Stimulated activated CD4-positive, alpha-beta T cell treated with anti-CD3 and anti-CD28 coated beads, Interleukin-2, amount 100 ng/mL, for 4 hours (primary cell): ENCODE results near the gene BABAM2.
"Not testable (repeated sequence)": the region's sequence is repeated elsewhere in the genome, so short reads cannot be mapped to it uniquely, and the experiment has no call there.

Experiments used
- DNase-seq: peaks from one replicate; pipeline ENCODE4 v3.0.0-alpha.2; 2020; ENCODE audit warnings: low read depth

The BABAM2 gene

GRCh38 chr2:28251337-28251736 lies 360.8 kb downstream of the BABAM2 start:
- no peak for DNase-seq

GRCh38 chr2:28252311-28252710 lies 361.8 kb downstream of the BABAM2 start:
- DNase-seq = peak; percentile 3

DNA sequence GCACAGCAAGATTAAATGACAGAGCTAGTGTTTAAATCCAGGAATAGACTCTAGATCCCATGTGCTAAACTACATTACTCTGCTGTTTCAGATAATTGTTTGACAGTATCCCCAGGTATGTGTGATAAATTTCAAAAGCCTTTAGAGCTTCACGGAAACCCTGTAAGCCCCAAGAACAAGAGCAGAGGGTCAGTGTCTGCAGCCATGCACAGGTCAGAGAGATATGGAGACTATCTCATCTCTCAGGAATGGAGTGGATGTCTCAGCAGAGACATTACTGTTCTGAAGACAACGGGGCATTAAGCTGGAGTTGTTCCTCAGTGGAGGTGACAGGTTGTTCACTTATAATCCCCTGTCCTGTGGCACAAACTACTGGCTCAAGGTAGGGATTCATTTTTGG lies 363.0 kb downstream of the BABAM2 start:
- DNase-seq = no peak

DNA sequence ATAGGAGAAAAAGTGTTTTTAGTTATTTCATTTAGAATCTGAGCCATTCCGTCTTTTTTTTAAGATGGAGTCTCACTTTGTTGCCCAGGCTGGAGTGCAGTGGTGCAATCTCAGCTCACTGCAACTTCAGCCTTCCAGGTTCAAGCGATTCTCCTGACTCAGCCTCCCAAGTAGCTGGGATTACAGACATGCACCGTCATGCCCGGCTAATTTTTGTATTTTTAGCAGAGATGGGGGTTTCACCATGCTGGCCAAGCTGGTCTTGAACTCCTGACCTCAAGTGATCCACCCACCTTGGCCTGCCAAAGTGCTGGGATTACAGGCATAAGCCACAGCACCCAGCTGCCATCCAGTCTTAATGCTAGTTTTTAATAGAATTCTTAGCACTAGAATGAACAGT lies 364.7 kb downstream of the BABAM2 start:
- not testable (repeated sequence) for DNase-seq

DNA sequence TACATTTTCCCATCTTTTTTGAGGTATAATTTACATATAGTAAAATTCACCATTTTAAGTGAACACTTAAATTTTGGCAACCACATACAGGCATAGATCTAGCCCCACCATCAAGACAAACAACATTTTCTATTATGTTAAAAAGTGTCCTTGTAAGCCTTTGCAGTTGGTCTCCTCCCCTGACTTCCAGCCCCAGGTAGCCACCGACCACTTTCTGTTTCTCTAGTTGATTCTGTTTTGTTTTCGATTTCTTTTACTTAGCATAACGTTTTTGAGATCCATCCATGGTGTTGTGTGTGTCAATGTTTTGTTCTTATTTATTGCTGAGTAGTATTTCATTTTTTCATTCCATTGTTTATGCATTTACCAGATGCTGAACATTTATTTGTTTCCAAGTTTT lies 366.7 kb downstream of the BABAM2 start:
- DNase-seq = no peak

- not testable (repeated sequence) for DNase-seq
Observed at GRCh38 chr2:28259226-28259625, 368.7 kb downstream of the BABAM2 start.

GRCh38 chr2:28263690-28264089 lies 373.2 kb downstream of the BABAM2 start:
- no peak for DNase-seq

DNA sequence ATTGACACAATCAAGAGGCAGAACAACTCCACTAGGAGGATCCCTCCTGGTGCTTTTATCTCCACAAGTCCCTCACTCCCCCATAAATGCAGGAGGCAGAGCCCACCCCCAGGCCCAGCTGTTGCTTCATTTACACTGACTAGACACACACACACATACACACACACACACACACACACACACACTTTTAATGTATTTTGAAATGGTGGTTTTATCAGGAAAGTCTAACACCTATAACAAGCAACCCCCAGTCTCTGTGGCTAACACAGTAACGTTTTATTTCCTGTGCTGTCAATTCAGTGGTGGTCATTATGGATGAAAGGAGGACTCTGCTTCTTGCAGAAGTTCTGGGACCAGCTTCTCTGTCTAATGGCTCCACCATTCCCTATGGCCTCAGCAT lies 376.8 kb downstream of the BABAM2 start:
- no peak for DNase-seq

- DNase-seq = no peak
Observed at GRCh38 chr2:28268386-28268785, 377.9 kb downstream of the BABAM2 start.

DNA sequence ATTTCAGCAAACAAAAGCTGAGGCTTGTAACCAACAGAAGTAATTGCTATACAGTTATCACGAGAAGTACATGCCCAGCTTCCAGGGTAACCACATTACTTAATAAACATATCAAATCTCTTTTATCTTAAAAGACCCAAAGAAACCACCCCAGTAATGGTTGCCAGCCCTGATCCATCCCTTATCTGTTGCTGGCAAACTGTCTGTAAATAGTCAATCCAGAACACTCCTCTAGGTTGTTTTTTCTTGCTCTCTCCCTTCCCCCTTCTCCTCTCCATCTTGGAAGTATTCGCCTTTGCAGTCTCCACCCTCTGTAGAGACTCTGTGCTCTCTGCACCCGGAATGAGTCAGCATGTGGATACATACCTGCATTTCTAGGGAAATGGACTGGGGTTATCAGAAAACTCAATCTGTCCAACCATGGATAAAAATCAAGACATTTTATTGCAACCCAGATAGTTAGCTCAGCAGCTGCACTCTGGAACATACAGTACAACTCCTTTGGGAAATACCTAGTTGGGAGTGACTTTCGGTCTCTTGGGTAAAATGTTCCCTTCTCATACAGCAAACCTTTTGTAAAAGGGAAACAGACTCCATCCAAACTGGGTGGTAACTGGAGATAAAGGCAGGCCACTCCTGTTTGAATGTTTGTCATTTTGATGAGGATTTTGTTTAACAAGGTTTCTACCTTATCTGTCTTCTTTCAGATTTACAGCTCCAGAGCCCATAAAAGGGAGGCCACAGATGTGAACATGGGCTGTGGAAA lies 378.7 kb downstream of the BABAM2 start:
- no peak for DNase-seq

DNA sequence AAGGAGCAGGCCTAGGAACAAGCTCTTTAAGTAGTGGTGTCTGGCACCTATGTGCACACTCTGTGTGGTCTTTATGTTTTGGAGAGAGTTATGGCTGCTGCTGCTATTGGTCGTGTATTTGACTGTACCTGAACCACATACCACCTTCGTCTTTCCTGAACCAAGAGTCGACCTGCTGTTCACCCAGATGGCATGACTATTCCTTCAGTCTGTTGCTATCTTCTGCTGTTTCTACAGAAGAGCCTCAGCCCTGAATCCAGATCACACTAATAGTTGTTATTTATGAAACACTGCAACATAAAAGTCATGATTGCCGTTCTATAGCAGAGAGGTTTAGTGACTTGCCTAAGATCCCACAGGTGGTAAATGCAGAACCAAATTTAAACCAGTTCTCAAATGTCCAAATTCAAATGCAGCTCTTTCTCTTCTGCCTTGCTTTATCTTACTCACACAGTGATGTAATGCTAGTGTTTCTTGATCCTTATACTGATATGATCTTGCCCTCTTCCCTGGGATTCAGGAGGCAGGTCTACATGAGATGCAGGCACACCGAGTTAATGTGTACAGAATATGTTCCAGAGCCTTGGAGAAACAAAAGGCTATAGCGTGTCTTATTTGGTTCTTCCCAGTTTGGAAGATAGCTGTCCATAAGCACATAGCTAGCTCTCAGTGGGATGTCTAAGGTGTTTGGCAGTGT lies 380.1 kb downstream of the BABAM2 start:
- no peak for DNase-seq

GRCh38 chr2:28271231-28271918 lies 380.8 kb downstream of the BABAM2 start:
- DNase-seq = no peak

DNA sequence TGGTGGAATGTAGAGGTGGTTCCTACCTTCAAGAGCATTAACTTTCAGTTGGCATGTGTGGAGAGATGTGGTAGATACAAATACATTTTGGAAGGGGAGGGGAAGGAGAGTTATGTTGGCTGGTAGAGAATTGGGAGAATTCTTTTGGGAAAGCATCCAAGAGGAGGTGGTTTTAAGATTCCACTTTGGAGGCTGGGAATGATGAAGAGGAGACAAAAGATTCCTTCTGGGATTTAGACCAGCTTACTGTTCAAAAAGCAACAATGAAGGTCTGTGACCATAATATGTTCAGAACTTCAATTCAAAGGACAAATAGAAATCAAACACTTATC lies 381.4 kb downstream of the BABAM2 start:
- no peak for DNase-seq

GRCh38 chr2:28273751-28274150 lies 383.2 kb downstream of the BABAM2 start:
- DNase-seq = no peak

DNA sequence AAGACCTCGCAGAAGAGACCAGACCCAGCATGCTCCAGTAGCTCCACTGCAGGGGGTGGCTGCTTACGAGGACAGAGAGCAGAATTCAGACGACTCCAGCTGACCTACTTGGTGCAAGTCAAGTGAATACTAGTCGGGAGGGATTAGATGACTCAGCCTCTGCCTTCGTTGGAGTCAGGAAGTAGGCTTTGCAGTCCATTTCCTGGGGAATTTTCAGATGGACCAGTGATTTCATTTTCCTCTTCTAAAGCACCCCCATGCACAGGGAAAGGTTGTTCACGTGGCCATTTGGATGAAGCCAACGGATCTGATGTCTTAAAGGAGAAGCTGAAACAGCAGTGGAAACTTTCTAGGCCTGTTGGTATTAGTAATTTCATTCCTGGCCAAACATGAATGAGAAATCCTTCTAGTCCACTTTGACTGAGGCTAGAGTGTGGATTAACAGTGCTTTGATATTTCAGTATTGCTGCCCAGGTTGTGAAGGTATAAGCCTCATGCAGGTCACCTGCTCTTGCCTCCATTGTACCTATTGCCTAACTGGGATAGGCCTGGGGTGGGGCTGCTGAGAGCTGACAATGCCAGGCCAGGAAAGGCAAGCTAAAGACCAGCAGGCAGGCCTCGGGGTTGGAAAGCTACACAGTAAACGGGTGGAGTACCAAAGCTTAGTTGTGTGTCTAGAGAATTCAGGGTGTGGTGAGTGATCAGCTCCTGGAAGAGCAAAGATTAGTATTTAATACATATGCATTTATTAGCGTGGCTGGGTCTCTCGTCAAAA lies 384.6 kb downstream of the BABAM2 start:
- DNase-seq = no peak

GRCh38 chr2:28276076-28276618 lies 385.6 kb downstream of the BABAM2 start:
- peak; percentile 23 for DNase-seq

DNA sequence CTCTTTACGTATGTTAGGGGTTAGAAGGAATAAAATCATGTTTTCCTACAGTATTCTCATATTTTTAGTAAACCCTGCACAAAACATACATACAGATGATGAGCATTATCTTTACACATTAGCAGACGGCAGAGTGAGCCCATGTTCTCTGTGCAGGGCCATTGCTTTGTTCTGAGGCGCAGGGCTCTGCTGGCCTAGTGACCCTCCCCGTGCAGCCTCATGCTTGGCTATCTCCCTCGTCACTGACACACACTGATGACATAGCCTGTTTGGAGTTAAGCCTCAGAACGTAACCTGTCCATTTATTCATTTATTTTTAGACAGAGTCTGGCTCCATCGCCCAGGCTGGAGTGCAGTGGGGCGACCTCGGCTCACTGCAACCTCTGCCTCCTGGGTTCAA lies 386.3 kb downstream of the BABAM2 start:
- no peak for DNase-seq

DNA sequence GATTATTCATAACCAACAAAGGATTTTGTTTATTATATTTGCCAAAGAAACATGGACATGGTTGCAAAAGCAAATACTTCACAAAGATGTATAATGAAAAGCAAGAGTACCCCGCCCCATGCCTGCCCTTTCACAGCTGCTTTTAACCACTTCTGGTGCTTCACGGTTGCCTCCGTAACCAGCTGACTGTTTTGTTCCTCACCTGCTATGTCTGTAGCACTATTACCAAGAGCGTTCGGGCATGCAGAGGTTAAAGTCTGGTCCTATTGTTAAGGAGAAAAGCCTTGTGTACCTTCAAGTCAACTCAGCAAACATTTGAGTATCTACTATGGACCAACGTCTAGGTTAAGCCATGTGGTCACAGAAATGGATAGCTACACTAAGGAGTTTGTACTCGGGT lies 386.9 kb downstream of the BABAM2 start:
- DNase-seq = no peak

- DNase-seq = no peak
Observed at GRCh38 chr2:28279371-28279770, 388.8 kb downstream of the BABAM2 start.

DNA sequence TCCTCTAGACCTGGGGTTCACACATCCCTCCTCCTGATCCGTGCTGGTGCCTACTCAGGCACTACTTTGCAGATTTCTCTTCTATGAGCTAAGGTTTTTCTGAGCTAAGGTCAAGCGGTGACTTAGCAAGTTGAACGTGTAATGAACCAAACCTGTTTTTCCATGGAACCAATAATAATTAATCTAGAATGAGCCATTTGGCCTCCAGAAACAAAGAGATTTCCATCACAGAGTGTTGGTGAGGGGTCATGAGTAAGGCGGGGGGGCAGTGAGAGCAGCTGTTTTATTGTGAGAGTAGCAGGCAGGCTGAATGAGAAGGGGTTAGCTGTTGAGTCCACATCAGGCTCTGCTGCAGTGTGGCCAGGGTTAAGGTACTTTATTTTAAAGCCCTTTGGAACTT lies 390.1 kb downstream of the BABAM2 start:
- no peak for DNase-seq

GRCh38 chr2:28281739-28282138 lies 391.2 kb downstream of the BABAM2 start:
- no peak for DNase-seq

DNA sequence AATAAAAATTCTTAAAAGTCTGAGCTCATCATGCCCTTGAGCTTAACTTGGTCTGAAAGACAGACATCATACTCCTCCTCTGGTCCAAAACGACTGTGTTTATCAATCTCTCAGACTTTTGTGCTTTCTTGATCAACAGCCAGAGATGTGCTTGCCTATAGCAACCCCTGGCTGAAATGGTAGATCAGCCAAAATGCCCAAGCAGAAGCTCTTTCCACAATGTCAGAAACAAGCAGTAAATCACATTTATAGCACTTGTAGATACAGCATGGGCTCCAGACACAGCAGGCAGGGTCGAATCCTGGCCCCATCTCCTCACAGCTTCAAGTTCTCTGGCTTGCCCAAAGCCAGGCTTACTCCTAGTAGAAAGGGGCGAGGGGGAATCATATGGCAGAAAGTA lies 391.7 kb downstream of the BABAM2 start:
- no peak for DNase-seq
